Esophagus squamous epithelium (tissue), 4 donors: ENCODE results near the gene CXCL9.

ENCODE experiments used
- POLR2A ChIP-seq, 4 donors: fragments of 450-650 bp; IDR thresholded peaks; one replicate each; pipeline ENCODE4 v1.6.1; 2017; ENCODE audit warnings: antibody characterized with exemption in 4 of 4, mild to moderate bottlenecking in 4 of 4, moderate library complexity in 3 of 4
- TF ChIP-seq, protein P1 (sequence below), 6 experiments: fragments of 450-650 bp in 4 of 6; fragments of 200-600 bp in 2 of 6; sonication (generic) in 2 of 6; IDR thresholded peaks; one replicate each; pipeline ENCODE4 v1.5.1; 2016 to 2019; ENCODE audit warnings: antibody characterized with exemption in 6 of 6, mild to moderate bottlenecking in 4 of 6, moderate library complexity in 4 of 6

DNA sequence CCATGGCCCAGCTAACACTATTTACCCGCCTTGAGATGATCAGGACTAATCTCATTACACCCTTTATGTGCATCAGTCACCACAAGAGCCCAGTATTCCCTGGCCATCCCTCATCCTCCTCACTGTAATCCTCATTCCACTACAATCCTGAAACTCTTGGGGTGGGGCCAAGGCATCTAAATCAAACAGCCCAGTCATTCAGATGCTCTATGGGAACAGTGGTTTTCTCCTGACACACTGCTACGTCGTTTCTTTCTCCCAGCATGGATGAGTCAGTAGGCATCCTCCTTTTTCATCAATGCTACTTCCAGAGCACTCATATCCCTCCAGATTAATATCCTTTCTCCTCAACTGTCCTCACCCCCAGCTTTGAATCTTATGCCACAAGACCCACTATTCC, 22.2 kb downstream of the CXCL9 start:
- TF ChIP-seq, protein P1, sequence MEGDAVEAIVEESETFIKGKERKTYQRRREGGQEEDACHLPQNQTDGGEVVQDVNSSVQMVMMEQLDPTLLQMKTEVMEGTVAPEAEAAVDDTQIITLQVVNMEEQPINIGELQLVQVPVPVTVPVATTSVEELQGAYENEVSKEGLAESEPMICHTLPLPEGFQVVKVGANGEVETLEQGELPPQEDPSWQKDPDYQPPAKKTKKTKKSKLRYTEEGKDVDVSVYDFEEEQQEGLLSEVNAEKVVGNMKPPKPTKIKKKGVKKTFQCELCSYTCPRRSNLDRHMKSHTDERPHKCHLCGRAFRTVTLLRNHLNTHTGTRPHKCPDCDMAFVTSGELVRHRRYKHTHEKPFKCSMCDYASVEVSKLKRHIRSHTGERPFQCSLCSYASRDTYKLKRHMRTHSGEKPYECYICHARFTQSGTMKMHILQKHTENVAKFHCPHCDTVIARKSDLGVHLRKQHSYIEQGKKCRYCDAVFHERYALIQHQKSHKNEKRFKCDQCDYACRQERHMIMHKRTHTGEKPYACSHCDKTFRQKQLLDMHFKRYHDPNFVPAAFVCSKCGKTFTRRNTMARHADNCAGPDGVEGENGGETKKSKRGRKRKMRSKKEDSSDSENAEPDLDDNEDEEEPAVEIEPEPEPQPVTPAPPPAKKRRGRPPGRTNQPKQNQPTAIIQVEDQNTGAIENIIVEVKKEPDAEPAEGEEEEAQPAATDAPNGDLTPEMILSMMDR (IDR thresholded peaks at IDR 0.05): no peak
- TF ChIP-seq POLR2A (IDR thresholded peaks at IDR 0.05): no peak
